GM18870 (cell line): ENCODE results near the gene GLI1.
"Not testable (repeated sequence)": the region's sequence is repeated elsewhere in the genome, so short reads cannot be mapped to it uniquely, and the experiment has no call there.

Source experiments
- ATAC-seq: cut with Tn5 transposase; IDR thresholded peaks from one replicate; pipeline ENCODE4 v1.9.1; 2021; ENCODE audit warnings: moderate library complexity; ENCODE audit not compliant: unreplicated experiment

The GLI1 gene

GRCh38 chr12:57475271-57476161 lies 15.9 kb downstream of the GLI1 start:
- no peak for ATAC-seq

- no peak for ATAC-seq
These were observed 16.8 kb downstream of the GLI1 start for GRCh38 chr12:57476162-57476992.

- ATAC-seq, result no peak
These were observed 17.6 kb downstream of the GLI1 start for GRCh38 chr12:57476993-57477709.

GRCh38 chr12:57477710-57478681 lies 18.4 kb downstream of the GLI1 start:
- no peak for ATAC-seq

- ATAC-seq, result no peak
These were observed 19.4 kb downstream of the GLI1 start for GRCh38 chr12:57479043-57479375.

GRCh38 chr12:57479376-57480115 lies 20.0 kb downstream of the GLI1 start, which contains the start of gene ARHGAP9:
ARHGAP9 (minus strand) TSS chr12:57479866; CDS start chr12:57479406, 460 bp downstream.
- ATAC-seq, result no peak

GRCh38 chr12:57481671-57482070 lies 22.1 kb downstream of the GLI1 start:
- ATAC-seq, result no peak

- no peak for ATAC-seq
These were observed 23.9 kb downstream of the GLI1 start for GRCh38 chr12:57483466-57483865.

- no peak for ATAC-seq
These were observed 26.1 kb downstream of the GLI1 start for GRCh38 chr12:57485695-57486094.

- ATAC-seq, result no peak
These were observed 27.5 kb downstream of the GLI1 start for GRCh38 chr12:57487055-57487596.

- peak; percentile 97 for ATAC-seq
These were observed 28.2 kb downstream of the GLI1 start, which contains the start of gene MARS1 for GRCh38 chr12:57487597-57488401. MARS1 (plus strand) TSS chr12:57488068; CDS start chr12:57488091, 23 bp downstream.

GRCh38 chr12:57488402-57489156 lies 29.0 kb downstream of the GLI1 start:
- no peak for ATAC-seq

GRCh38 chr12:57489157-57489641 lies 29.6 kb downstream of the GLI1 start:
- ATAC-seq, result no peak

GRCh38 chr12:57490126-57490525 lies 30.5 kb downstream of the GLI1 start:
- no peak for ATAC-seq

GRCh38 chr12:57491393-57492280 lies 32.1 kb downstream of the GLI1 start:
- ATAC-seq, result no peak

GRCh38 chr12:57495051-57495701 lies 35.6 kb downstream of the GLI1 start:
- not testable (repeated sequence) for ATAC-seq
